IgD-negative memory B cell (primary cell): ENCODE results near the gene CEP112. TPM values are rescaled to one million over a fixed set of nuclear protein-coding genes. Genes with fewer than 3 reads are reported as not detected.

Experiments
- H3K27ac Mint-ChIP-seq, 3 donors: one replicate each; pipeline ENCODE4 v1.8.0; 2020 to 2022; ENCODE audit warnings: mild to moderate bottlenecking in 3 of 3, mixed read lengths in 3 of 3, moderate library complexity in 1 of 3
- H3K27me3 Mint-ChIP-seq: one replicate; pipeline ENCODE4 v1.8.0; 2021; ENCODE audit warnings: mixed read lengths
- H3K36me3 Mint-ChIP-seq: one replicate; pipeline ENCODE4 v1.8.0; 2020; ENCODE audit warnings: mild to moderate bottlenecking, mixed read lengths
- H3K4me1 Mint-ChIP-seq, 3 donors: one replicate each; pipeline ENCODE4 v1.8.0; 2020 to 2022; ENCODE audit warnings: mixed read lengths in 3 of 3, mild to moderate bottlenecking in 1 of 3
- H3K4me3 Mint-ChIP-seq, 4 donors: one replicate each; pipeline ENCODE4 v1.8.0; 2020 to 2022; ENCODE audit warnings: mild to moderate bottlenecking in 4 of 4, mixed read lengths in 4 of 4, moderate library complexity in 3 of 4
- H3K9me3 Mint-ChIP-seq, 3 donors: one replicate each; pipeline ENCODE4 v1.8.0; 2020 to 2021; ENCODE audit warnings: mixed read lengths in 3 of 3, mild to moderate bottlenecking in 1 of 3
- polyA plus RNA-seq: library from polyadenylated mRNA; unstranded; fragments of 300-500 nt; fragmentation: Illumina TruSeq; gene quantifications from one replicate; pipeline ENCODE4 v1.2.3, GENCODE V29; 2021

CEP112 gene
- polyA plus RNA-seq, 1 donor from 2014 or later: not detected

DNA sequence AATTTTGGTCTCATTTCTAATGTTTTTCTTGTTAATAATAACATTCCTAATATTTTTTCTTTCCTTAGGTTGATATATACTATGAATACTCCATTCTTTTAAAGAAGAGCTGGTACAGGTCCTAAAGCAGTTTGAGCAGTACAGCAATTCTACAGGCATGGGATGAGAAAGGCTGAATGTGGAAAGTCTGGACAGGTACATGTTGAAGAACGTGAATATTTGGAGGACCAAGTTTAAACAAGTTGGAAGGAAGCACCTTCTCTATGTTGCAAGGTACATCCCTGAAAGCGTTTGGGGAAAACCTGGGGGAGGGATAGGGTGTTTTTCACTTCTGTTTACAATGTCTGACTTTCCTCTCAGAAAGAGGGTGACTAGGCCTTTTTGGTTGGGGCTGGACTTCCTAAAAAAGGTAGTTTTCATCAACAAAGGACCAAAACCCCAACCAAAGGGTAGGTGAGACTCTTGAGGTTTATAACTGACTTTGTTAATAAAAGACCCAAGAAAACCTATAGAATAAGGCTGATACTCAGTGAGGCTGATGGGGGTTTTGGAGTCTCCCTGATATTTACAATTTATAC is 534.6 kb downstream of the CEP112 start:
- H3K9me3 Mint-ChIP-seq: peaks cover 0 to 5% (median 3%) of the 10 kb centered on the region in 3 donors
- no peak overlapping the region for H3K27ac Mint-ChIP-seq
- peaks cover 0 to 2% (median 0%) of the 10 kb centered on the region in 3 donors for H3K4me1 Mint-ChIP-seq
- H3K27me3 Mint-ChIP-seq: no peaks in the 10 kb centered on the region
- H3K4me3 Mint-ChIP-seq: no peak overlapping the region
- no peaks in the 10 kb centered on the region for H3K36me3 Mint-ChIP-seq

DNA sequence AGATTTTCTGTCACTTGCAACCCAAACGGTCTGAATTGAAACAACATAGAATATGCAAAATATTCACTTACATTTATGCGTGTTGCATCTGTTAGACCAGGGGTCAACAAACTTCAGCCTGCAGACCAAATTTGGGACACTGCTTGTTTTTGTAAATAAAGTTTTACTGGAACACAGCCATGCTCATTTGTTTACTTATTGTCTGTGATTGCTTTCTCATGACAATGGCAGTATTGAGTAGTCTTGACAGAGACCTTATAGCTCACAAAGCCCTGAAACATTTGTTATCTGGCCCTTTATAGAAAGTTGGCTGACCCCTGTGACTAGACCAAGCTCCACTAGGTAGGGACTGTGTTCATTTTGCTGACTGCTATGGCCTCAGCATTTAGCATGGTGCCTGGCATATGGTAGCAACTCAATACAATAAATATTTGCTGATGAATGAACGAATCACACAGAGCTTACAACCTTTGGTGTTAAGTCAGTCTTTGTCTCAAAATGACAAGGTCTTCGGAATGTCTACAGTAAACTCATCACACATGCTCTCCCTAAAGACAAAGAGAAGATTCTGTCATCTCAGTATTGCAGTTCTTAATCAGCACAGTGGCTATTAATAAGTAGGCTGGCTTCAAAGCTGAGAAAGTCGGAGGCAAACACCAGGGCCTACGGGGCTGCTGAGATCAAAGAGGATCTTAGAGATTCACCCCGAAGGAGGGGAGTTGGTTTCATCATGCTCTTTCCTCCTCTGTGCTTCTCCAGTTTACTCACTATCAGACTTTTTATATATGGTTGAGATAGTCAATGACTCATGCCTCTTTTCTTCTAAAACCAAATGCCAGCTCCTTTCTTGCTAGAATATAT is 535.3 kb downstream of the CEP112 start:
- Mint-ChIP-seq H3K36me3 (no peaks in the 10 kb centered on the region), H3K9me3 (peaks cover 0 to 5% (median 3%) of the 10 kb centered on the region in 3 donors), H3K27me3 (no peaks in the 10 kb centered on the region), H3K4me3 (no peak overlapping the region), H3K4me1 (peaks cover 0 to 2% (median 0%) of the 10 kb centered on the region in 3 donors), H3K27ac (no peak overlapping the region)

DNA sequence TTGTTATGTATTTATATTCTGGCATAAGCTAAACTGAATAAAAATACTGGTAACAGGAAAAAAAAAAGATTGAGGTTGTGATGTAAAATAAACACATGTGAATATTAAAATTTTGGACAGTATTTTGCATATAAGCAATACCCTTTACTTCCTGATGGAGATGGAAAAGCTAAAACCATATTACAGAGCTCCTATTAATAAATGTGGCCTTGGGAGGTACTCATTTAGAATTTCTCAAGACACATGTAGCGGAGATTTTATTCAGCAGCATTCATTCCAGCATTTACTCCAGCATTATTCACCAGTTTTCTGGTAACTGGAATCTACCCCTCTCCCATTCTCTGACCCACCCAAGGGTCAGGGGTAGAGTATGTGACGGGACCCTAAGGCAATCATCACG is 536.2 kb downstream of the CEP112 start:
- Mint-ChIP-seq H3K27ac (no peak overlapping the region), H3K27me3 (no peaks in the 10 kb centered on the region), H3K4me3 (no peak overlapping the region), H3K9me3 (peaks cover 0 to 3% (median 2%) of the 10 kb centered on the region in 3 donors), H3K36me3 (no peaks in the 10 kb centered on the region), H3K4me1 (peaks cover 0 to 2% (median 0%) of the 10 kb centered on the region in 3 donors)

DNA sequence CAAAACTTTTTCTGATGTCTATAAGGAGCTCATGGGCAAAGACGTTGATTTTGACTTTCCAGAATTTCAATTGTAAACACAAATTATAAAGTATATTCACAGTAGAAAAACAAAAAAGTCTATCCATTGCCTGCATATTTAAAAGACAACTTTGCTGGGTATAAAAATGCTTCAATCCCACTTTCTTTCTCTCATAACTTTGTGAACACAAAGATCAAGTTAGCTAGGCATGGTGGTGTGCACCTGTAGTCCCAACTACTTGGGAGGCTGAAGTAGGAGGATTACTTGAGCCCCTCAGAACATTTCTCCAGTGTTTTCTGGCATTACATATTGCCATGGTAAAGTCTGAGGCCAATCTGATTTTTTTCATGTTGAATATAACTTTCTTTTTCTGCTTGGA is 547.4 kb downstream of the CEP112 start:
- no peaks in the 10 kb centered on the region for H3K27me3 Mint-ChIP-seq
- H3K27ac Mint-ChIP-seq: no peak overlapping the region
- no peaks in the 10 kb centered on the region for H3K4me1 Mint-ChIP-seq
- peaks cover 3% of the 10 kb centered on the region for H3K36me3 Mint-ChIP-seq
- H3K9me3 Mint-ChIP-seq: peaks cover 7 to 10% (median 9%) of the 10 kb centered on the region in 3 donors
- no peak overlapping the region for H3K4me3 Mint-ChIP-seq

DNA sequence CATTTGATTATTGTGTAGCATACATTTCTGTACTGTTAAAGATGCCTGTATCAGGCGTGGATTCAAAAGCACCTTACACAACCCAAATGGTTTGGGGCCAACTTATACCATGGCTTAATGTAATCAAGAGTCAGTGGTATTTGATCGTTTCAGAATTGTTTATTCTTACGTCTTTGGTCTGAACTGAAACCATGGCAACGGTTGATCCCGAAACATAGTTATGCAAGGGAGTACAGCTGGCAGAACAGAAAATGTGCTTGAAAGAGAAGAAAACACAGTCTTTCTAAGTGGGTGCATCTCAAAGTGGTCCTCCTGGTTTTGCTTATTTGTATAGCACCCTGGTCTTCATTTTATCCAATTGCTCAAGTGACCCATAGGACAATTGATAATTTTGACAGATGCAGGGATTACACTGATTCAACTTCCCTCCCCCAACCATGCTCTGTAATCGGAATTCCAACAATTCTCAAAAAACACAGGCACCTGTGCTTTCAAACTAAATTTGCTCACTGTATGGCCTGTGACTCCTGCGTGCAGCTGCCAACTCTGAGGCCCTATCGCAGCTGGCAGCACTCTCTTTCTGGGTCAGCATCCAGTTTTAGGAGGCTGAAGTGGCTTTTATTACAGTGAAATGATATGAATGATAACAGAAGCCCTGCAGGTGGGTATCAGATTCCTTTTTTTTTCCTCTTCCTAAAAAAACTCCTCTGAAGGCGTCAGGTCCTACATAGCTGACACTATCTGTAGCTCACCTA is 553.5 kb downstream of the CEP112 start:
- Mint-ChIP-seq H3K36me3 (peaks cover 1% of the 10 kb centered on the region), H3K9me3 (peaks cover 4 to 7% (median 6%) of the 10 kb centered on the region in 3 donors), H3K4me1 (no peaks in the 10 kb centered on the region), H3K4me3 (no peak overlapping the region), H3K27me3 (no peaks in the 10 kb centered on the region), H3K27ac (no peak overlapping the region)

DNA sequence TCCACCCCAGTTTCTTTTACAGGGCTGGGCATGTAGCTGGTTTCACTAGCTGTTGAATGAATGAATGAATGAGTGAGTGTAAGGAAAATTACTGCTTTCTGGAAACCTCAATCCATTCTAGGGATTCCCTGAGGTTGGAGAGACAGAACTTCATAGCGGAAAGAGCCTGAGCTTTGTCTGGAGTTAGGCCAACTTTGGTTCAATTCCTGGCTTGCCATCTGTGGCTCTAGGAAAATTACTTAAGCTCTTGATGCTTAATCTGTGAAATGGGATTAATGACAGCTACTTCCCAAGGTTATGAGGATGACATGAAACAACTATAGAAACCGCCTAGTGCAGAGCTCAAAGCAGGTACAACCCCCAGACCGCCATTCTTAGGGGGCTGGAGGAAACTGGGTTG is 554.1 kb downstream of the CEP112 start:
- Mint-ChIP-seq H3K27ac (no peak overlapping the region), H3K36me3 (peaks cover 1% of the 10 kb centered on the region), H3K4me3 (no peak overlapping the region), H3K4me1 (no peaks in the 10 kb centered on the region), H3K27me3 (no peaks in the 10 kb centered on the region), H3K9me3 (peaks cover 4 to 7% (median 6%) of the 10 kb centered on the region in 3 donors)

DNA sequence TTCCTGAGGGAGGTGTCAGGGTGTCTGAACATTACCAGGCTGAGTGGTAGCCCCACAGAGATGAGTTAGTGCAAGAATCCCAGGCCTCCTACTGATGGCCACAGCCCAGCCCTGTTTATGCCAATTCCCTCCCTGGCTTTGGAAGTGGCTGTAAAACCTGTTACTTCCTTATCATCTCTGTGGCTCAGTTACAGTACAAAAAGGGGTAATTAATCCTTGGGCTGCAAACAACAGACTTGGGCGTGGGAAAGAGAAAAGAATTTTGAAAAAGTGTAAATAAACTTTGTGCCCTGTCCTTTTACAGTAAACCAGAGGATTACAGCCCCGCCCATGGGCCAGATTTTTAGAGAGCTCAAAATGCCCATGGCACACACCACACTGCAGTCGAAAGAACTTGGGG is 557.4 kb downstream of the CEP112 start:
- no peak overlapping the region for H3K27ac Mint-ChIP-seq
- no peaks in the 10 kb centered on the region for H3K27me3 Mint-ChIP-seq
- peaks cover 0 to 1% (median 0%) of the 10 kb centered on the region in 3 donors for H3K9me3 Mint-ChIP-seq
- H3K4me3 Mint-ChIP-seq: no peak overlapping the region
- no peaks in the 10 kb centered on the region for H3K36me3 Mint-ChIP-seq
- H3K4me1 Mint-ChIP-seq: no peaks in the 10 kb centered on the region

DNA sequence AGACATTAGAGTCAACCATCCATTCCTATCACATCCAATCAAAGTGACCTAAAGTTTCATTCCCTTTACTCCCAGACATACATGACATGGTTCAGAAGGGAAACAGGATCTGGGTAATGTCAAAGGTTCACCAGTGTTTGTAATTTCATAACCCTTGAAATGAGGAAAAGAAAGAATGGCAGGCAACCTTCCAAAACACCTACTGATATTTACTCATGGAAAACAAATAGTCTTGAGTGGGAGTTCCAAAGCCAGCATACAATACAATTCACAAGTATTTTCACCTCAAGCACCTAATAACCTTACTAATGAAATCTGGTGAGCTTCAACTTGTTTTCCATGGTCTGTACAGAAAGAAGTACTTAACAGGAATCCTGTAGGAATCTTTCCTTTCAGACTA is 557.9 kb downstream of the CEP112 start:
- Mint-ChIP-seq H3K4me3 (no peak overlapping the region), H3K27ac (no peak overlapping the region), H3K4me1 (no peaks in the 10 kb centered on the region), H3K27me3 (no peaks in the 10 kb centered on the region), H3K9me3 (peaks cover 0 to 1% (median 0%) of the 10 kb centered on the region in 3 donors), H3K36me3 (no peaks in the 10 kb centered on the region)

DNA sequence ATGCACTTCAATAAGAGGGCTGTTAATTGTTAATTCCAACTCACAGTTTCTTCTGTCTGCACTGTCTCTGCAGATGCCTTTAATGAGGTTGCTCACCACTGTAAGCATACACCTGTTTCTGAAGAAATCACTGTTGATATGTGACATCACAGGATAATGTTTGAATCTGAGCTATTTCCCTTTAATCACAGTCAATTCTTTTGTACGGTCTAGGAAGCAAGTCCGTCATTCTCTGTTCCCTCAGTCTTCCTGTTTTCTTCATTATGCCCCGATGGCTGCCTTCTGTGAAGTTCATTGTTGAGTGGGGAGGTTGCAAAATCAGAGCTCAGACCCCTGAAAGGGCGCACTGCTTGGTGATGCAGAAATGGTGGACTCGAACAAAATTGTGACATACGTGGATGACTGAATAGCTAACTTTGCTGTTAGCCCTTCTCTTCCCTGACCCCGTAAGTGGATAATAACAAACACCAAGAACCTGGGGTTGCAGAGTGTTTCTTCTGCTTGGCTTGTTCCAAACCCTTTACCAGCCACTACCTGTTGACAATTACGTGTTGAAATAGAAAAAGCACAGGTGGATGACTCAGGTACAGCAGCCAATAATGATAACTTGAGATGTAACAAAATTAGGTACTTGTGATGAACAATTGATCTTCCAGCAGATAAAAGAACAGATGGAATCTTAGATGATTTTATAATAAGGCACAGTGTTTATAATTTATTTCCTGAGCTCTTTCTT is 558.6 kb downstream of the CEP112 start:
- Mint-ChIP-seq H3K27me3 (no peaks in the 10 kb centered on the region), H3K36me3 (no peaks in the 10 kb centered on the region), H3K27ac (no peak overlapping the region), H3K9me3 (peaks cover 0 to 1% (median 0%) of the 10 kb centered on the region in 3 donors), H3K4me1 (no peaks in the 10 kb centered on the region), H3K4me3 (no peak overlapping the region)

DNA sequence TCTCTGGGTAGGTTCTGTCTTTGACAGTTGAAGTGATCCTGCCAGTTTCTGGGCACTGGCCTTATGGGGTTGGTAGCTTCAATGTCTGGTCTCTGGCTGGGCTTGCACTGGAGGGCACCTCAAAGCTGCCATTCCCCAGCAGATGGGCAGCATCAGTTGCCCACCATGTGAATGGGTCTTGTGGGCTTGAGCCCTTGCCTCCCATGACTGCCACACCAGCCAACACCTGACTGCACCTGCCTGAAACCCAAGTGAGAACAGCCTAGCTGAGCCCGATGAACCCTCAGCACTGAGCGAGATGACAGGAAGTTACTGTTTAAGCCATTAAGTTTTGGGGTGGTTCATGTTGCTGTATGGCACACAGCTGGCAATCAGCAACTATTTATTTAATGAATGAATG is 561.4 kb downstream of the CEP112 start:
- no peaks in the 10 kb centered on the region for H3K36me3 Mint-ChIP-seq
- H3K27ac Mint-ChIP-seq: peak overlapping the region in 1 of 3 donors; percentile 42
- H3K9me3 Mint-ChIP-seq: peaks cover 0 to 3% (median 0%) of the 10 kb centered on the region in 3 donors
- H3K4me3 Mint-ChIP-seq: no peak overlapping the region
- H3K4me1 Mint-ChIP-seq: no peaks in the 10 kb centered on the region
- H3K27me3 Mint-ChIP-seq: no peaks in the 10 kb centered on the region

DNA sequence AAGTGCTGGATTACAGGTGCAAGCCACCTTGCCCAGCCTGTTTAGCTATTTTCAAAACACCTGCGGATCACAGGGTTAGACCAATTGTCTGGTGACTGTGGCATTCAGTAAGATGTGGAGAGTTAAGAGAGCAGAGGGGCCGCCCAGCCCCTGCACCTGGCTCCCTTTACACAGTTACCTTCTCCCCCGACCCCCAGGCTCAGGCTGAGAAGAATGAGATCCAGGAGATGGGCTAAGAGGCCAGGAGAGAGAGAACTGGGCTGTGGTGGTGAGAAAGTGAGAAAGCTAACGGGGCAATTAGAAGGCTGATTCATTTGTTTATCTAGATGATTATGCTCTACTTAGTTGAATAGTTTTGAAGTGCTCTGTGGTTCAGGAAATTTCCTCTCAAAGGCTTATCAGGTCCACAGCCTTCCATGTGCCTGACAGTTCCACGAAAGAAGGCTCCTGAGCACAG is 562.7 kb downstream of the CEP112 start:
- H3K9me3 Mint-ChIP-seq: peaks cover 0 to 3% (median 0%) of the 10 kb centered on the region in 3 donors
- no peak overlapping the region for H3K27ac Mint-ChIP-seq
- H3K36me3 Mint-ChIP-seq: no peaks in the 10 kb centered on the region
- H3K27me3 Mint-ChIP-seq: no peaks in the 10 kb centered on the region
- H3K4me3 Mint-ChIP-seq: no peak overlapping the region
- no peaks in the 10 kb centered on the region for H3K4me1 Mint-ChIP-seq

DNA sequence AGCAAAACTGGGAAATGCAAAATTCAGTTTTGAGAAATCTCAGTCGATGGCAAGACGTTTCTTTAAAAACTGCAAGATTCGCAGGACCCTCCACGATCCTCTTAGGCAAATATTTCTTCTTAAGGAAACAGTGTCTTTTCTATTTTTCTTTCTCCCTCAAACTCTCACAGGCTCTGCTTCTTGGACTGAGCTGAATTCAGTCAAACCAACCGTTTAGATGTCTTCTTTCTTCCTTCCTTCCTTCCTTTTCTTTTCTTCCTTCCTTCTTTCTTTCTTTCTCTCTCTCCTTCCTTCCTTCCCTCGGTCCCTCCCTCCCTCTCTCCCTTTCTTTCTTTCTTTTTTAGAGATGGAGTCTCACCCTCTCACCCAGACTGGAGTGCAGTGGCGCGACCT is 563.3 kb downstream of the CEP112 start:
- Mint-ChIP-seq H3K4me3 (no peak overlapping the region), H3K36me3 (no peaks in the 10 kb centered on the region), H3K4me1 (no peaks in the 10 kb centered on the region), H3K27ac (no peak overlapping the region), H3K9me3 (peaks cover 0 to 3% (median 0%) of the 10 kb centered on the region in 3 donors), H3K27me3 (no peaks in the 10 kb centered on the region)

DNA sequence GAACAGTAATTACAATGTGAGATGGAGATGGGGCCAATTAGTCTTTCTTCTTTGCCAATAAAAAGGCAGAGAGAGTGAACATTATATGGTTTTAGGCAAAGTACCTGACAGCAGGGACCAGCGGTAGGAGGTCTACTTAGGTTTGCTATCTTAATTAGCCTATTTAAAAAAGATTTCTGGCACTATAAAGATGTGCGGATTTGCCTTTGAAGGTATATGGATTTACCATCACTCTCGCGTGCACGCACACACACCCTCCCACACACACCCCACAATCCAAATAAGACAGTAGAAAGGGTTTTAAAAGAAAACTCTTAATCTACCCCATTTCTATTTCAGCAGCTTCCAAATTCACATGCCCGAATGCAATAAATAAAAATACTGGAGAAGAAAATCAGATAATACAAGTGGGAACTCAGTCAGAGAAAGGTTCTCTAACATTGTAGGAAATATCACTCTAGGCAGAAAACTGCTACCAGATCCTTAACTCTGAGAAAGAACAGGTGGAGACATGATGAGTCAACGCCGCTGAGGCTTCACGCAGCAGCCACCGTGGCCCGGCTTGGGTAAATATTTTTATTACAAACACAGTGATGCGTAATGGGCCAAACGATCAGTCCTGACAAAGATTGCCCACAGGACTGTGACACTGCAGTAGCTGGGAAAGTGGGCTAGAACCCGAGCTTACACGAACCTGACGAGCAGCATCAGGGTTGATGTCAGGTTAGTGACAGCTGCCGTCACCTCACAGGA is 563.9 kb downstream of the CEP112 start:
- H3K4me1 Mint-ChIP-seq: no peaks in the 10 kb centered on the region
- no peaks in the 10 kb centered on the region for H3K36me3 Mint-ChIP-seq
- peak overlapping the region in 1 of 3 donors; percentile 17 for H3K27ac Mint-ChIP-seq
- no peak overlapping the region for H3K4me3 Mint-ChIP-seq
- H3K9me3 Mint-ChIP-seq: peaks cover 0 to 4% (median 0%) of the 10 kb centered on the region in 3 donors
- no peaks in the 10 kb centered on the region for H3K27me3 Mint-ChIP-seq

DNA sequence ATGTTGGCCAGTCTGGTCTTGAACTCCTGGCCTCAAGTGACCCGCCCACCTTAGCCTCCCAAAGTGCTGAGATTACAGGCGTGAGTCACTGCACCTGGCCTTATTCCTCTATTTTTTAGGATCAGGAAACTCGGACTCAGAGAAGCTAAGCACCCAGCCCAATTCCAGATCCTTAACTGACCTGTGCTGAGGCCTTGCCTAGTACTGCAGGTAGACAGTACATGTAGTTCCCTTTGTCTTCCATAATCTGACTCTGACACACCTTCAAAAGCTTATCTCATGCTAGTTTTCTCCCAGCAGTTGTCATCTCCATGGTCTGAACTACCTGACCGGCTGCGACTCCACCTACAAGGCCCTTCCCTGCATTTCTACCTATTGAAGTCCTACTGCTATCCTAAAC is 564.8 kb downstream of the CEP112 start:
- Mint-ChIP-seq H3K4me1 (no peaks in the 10 kb centered on the region), H3K27me3 (no peaks in the 10 kb centered on the region), H3K27ac (no peak overlapping the region)

More for the DNA sequence above, 564.8 kb downstream of the CEP112 start:
- Mint-ChIP-seq H3K4me3 (no peak overlapping the region), H3K9me3 (peaks cover 0 to 5% (median 0%) of the 10 kb centered on the region in 3 donors), H3K36me3 (no peaks in the 10 kb centered on the region)
